Measurements from ENCODE around the gene NAE1.

- TF ChIP-seq EZH2 (IDR thresholded peaks at IDR 0.05; ENCODE audit: insufficient read depth, low read length) (no peak), CTCF (IDR thresholded peaks at IDR 0.05; ENCODE audit: insufficient read depth, low read depth, low read length) (no peak)
Observed at GRCh38 chr16:66841366-66841765, 10.6 kb upstream of the NAE1 start.
